Measurements from ENCODE around the gene LRRC7.

The LRRC7 gene

DNA sequence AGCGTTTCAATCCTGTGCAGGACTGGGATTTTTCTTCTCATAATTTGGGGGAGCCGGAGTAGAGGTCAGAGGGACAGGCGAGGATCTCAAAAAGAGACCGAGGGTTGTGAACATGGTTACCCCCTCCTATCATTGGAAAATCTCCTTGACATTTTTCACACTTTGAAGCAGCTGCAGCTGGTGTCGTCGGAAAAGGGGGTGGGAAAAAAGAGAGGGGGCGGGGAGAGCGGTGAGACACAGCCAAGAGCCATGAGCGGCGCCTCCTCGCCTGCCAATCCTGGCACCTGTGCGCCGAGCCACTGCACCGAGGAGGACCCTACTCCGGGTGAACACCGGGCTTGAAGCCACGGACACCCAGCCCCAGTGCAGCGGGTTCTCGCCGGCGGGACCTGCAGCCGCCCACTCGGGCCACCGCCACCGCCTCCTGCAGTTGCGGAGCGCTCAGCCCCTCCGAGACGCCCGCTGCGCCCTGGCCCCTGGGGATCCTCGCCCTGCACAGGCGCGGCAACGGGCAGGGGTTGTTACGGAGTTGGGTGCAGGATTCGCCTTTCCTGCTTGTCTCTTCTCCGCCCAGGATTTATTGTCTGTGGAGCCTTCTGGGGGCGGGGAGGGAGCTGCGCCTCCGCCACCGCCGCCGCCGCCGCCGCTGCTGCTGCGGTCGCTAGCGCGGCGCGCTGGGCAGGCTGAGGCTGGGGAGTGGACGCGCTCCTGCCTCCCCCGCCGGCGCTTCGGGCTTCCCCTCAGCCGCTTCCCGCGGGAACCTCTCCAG, at the start of gene LRRC7:
TSS of gene LRRC7 (plus strand) at position 271 of the 769 bp plus-strand sequence. CDS start 718 bp downstream, outside the sequence.
- no peak for DNase-seq (ENCODE audit: low read depth)

DNA sequence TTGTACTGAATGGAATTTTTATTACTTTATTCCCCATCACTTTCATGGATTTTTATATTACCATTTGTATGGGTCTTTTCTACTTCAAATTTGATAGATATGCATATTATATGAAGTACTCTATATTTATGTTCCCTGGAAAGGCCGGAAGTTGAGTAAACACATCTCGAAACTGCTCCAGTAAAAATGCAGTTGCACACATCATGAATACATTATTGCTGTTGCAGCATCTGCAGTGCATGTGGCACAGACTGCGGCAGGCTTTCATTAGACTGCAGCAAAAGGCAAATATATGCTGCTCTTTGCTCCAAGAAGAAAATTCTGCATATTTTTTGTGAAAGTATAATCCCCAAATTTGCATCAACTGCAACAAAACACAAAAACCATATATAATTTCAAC, 48.7 kb upstream of the LRRC7 start:
- no peak for DNase-seq (ENCODE audit: low read depth)

DNA sequence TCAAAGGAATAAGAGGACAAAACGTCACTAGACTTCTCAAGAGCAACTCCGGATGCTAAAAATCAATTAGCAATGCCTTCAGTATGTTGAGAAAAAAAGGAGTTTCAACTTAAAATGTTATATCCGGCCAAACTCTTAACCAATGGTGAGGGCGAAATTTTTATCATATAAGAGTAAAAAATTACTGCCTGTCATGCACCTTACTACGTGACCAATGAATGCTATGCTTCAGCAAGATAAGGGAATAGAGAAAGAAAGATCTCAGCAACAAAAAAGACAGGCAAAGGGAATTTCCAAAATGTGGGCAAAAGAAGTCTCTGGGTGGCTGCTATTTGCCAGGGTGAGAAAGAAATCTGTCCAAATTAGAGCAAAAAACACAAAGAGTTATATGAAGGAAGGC, 47.4 kb upstream of the LRRC7 start:
- DNase-seq (ENCODE audit: low read depth), result no peak

DNA sequence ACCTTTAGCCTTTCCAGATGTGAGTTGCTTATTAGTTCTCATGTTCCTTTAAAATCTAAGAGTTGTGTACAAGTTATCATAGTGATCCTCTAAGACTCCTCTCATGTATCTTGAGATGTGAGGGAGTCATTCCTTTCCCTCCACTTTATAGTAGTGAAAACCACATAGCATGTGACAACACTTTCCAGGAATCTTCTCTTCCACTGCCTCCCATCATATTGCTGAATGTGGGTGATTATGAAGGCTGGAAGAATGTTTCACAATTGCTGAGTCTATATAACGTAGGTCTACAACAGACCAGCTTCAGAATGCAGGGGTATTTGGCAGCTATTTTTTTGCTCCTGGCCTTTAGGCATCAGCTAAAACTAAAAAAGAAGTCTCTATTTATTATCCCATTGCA, 44.7 kb upstream of the LRRC7 start:
- DNase-seq (ENCODE audit: low read depth), result no peak

DNA sequence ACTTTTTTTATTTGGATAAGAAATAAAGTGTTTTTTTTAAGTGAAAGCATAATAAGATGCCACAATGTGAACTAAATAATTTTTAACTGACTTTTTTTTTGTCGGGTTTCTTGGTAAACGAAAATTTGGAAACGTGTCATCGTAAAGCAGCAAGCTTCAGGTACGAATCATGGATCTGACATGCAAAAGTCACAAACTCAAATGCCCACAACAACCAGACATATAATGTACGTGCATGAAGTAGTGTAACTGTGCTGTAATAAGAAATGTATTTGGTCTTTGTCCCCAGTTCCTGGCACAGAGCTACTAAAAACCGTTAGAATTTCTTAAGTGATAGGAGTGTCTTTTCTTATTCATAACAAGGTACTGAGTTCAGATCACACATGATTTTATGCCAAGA, 44.3 kb upstream of the LRRC7 start:
- DNase-seq (ENCODE audit: low read depth), result no peak

DNA sequence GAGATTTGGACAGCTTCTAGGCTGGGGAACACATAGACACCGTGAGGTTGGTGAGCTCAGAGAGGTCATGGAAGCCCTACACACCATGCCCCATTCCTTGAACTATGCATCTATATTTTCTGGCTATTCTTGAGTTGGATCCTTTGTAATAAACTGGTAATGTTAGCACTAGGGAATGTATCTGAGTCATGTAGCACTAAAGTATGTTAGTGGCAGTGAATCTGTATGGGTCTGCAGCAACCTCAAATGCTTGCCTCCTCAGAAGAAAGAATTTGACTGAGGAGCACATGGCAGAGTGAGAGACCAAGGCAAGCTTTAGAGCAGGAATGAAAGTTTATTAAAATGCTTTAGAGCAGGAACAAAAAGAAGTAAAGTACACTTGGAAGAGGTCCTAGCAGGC, 43.7 kb upstream of the LRRC7 start:
- DNase-seq (ENCODE audit: low read depth), result no peak

DNA sequence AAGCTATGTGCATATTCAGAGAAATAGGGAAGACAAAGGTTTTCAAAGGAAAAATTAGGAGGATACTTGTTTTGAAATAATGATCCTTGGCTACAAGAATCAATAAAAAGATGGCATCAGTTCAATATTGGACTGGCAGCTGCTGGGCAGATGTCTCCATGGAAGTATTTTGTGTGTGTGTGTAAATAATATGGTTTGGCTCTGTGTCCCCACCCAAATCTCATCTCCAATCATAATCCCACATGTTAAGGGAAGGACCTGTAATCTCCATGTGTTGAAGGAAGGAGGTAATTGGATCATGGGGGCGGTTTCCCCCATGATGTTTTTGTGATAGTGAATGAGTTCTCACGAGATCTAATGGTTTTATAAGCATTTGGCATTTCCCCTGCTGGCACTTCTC, 40.4 kb upstream of the LRRC7 start:
- no peak for DNase-seq (ENCODE audit: low read depth)

DNA sequence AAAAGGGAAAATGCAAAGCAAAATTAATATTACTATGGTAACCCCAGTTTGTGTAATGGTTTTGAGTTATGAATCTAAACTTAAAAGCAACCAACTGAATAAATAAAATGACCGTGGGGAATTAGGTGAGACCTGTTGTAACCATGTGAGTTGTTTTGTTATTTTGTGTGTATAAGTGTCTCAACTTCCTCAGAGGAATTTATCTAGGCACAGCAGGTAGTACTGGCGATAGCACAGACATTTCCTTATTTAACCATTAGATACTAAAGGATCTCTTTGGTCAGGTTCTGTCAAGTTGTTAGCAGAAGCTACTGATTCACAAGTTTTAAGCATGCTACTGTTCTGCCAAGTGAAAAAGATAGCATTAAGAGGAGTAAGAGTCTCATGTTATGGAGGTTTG, 39.3 kb upstream of the LRRC7 start:
- DNase-seq (ENCODE audit: low read depth), result no peak

DNA sequence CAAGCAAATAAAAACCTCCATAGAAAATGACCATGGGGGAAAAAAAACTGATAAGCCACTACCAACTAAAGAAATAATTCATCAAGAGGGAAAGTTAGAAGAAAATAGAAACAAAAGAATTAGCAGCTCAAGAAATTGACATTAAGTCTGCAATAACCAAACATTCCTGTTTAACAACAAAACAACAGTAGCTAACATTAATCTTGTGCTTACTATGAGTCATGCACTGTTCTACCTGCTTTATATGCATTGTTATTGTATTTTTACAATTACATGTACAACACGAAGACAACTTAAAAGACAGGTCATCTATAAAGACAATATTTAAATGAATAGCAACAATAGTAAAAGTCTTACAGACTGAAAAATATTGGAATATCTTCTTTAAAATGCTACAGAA, 34.4 kb upstream of the LRRC7 start:
- no peak for DNase-seq (ENCODE audit: low read depth)

DNA sequence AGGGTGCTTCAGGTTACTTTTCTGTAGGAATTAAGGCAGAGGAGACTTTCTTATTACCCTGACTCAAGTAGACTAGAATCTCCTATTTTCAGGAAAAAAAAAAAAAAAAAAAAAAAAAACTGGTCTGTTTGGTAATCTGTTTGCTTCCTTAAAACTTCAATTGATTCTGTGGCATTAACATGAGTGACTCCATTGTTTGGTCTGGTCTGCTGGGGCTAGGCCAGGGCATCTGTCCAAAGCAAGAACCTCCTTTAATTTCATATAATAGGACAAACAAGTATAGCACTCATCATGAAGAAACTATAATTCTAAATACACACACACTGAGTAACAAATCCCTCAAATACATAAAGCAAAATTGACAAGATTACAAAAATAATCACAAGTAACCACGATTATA, 32.9 kb upstream of the LRRC7 start:
- no peak for DNase-seq (ENCODE audit: low read depth)

DNA sequence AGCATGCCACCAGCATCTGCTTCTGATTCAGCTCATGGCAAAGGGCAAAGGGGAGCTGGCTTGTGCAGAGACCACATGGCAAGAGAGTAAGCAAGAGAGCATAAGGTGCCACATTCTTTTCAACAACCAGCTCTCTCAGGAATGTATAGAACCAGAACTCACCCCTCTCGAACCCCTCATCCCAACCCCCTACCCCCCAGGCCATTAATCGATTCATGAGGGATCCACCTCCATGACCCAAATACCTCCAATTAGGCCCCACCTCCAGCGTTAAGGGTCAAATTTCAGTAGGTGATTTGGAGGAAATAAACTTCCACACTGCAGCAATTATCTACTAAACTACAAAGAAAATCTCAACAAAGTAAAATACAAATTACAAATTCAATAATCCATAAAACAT, 32.2 kb upstream of the LRRC7 start:
- no peak for DNase-seq (ENCODE audit: low read depth)

DNA sequence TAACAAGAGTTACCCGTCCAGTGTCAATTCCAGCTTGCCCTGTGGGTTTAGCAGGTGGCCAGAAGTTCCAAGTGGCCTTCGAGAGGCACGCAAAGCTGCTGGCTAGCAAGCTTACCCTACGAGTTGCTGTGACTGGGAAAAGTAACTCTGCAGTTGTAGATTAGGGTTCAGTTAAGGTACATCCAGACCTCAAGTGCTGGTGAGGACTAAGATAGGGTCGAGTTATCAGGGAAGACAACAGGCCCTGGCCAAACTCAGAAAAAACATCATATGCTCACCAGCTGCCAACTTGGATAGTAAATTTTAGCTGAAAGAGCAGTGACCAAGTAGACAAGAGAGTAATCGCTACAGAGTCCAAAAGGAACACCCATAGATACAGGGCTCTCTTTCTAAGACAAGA, 27.7 kb upstream of the LRRC7 start:
- DNase-seq (ENCODE audit: low read depth), result no peak

DNA sequence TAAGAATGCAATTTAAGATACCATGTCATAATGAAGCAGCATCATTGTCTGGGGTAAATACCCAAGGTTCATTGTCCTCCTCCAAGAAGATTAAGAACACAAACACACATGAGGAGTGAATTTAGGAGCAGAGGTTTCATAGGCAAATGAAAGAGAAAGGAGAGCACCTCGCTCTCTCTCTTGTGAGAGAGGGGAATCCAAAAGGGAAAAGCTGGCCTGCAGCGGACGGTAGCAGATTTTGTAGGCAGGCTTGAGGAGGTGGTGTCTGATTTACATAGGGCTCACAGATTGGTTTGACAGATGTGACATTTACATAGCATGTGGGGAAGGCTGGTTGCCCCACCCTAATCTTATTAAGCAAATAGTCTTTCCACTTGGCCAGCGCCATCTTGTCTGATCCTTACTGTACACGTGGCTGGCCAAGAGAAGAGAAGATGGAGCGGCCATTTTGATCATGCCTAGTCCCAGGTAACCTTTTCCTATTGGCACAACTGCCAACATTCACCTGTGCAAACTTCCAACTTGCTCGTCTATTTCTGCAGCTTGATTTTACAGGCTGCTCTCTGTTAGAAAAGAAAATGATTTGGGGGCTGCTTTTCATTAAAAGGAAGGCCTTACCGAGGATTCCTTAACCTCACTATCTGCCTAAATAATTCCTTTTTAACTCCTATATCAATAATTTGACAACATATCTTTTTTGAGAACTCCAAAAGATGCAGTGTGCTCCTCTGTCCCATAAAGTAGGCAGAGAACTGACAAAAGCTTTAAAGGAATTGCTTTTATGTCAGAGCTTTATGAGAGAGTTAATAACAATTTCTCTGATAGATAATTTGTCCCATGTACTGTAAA, 16.0 kb upstream of the LRRC7 start:
- no peak for DNase-seq (ENCODE audit: low read depth)

DNA sequence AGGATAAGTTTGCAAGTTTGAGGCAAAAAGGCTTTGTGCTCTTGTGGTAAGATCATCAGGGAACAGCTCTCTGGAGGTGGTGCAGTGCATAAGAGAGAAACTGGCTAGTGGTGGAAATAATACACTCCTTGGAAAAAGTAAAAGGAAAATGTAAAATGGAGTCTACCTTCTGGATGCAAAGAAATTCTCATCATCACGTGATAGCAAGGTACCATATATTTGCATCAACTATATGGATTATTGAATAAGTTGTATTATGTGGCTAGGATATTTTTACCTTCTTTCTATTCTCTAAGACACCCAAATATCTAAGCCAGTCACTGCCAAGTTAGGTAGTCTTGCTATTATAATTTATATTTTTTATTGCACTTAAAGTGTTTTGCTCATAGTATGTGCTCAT, 14.0 kb upstream of the LRRC7 start:
- DNase-seq (ENCODE audit: low read depth), result no peak

DNA sequence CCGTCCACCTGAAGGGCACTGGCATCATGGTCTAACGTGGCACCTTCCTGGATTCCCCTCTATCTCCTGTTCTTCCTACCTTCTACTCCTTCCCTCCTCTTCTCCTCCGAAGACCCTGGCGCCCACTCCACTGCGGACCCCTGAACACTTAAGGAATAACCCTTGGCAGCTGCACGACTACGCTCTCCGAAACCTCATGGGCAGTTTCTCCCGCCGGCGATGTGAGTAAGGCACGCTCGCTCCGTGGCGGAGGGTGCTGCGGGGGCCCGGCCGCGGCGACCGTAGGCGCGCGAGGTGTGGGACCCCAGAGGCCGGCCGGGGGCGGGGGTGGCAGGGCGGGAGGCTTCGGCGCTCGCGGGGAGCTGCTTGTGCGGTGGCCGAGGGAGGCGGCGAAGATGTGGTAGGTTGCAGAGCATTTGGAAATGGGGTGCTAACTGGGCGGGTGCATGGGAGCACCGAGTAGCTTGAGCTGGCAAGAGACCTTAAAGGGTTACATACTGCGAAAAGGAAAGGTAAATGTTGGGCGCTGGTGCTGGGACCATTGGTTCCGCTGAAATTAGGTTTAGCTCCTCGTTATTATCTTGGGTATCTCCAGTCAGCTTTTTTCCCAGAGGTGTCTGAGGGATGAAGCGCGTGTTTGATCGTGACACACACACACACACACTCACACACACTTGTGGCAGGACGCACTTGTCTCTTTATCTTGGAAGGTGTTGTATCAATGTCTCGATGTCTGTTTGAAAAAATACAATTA, 876 bp downstream of the LRRC7 start:
- DNase-seq (ENCODE audit: low read depth), result no peak

DNA sequence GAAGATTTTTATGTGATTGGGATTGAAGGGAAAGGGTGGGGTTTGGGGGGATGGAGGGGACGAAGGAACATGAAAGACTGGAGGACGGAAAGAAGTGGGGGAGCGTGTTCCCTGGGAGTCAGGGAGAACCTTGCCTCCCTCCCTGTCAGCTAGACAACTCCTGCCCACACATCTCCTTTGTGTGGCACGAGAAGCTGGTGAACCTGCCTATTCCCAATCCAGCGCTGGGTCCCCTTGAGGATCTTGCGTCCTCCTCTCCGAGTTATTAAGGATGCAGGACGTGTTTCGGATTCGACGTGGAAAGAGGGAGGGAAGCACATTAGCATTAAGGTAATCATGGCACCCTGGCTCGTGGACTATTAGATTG, 1.4 kb downstream of the LRRC7 start:
- DNase-seq (ENCODE audit: low read depth), result no peak

DNA sequence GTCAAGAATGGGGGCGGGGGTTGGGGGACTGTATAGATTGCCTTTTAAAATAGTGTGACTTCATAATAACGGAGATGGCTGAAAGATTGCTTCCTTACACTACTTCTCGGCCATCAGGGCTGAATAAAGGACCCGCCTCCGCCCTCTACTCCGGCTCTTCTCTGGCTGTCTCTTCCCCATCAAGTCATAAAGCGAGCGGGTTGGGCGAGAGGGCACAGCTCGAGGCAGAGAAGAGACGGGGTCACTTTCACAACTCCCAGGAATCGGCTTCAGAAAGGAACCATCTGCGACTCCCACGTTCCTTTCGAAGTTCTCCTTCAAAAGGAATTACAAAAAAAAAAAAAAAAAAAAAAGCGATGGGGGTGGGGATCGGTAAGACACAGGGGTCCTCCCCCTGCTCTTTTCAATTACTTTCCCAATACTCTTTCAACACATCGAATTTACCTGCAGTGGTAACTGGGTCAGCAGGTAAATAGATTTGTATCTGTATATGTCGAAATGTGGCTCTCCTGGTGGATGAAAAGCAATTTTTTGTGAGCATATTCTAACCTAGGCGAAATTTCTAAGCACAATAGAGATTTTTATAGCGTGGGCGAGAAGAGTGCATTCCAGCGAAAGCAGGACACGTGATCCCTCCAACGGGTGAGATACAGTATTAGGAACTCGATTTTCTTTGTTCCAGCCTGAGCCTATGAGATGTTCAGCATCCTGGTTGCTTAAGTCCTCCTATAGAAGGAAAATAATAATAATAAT, 2.0 kb downstream of the LRRC7 start:
- DNase-seq (ENCODE audit: low read depth), result no peak

DNA sequence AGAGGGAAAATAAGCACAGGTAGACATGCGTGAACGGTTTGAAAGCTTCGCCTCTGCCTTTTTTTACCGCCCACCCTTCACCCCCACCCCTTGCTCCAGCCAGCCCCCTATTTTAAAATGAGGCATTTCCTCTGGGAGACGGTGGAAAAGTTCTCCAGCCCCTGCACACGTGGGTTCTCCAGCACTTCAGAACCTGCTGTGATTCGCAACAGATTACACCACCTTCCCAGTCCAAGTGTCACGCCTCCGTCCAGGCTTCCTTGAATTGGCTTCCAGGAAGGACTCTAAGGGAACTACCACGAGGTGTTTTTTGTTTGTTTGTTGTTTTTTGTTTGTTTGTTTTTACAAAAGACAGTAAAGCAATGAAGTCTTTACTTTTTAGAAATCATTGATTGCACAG, 2.6 kb downstream of the LRRC7 start:
- DNase-seq (ENCODE audit: low read depth), result no peak

DNA sequence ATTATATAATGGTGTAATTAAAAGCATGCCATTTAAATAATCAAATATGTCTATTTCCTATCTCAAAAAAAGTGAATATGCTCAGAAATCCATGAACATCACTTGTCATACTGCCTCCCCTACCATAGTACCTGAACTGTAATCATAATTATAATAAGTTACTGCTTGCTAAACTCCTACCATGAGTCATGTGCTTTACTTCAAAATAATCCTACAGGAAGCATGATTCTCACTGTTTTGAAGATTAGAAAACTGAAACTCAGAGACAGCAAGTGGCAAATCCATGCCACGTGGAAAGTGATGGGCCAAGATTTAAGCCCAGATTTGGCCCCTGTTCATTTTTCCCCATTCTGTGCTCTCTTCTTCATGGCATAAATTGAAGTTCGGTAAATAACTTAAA, 5.2 kb downstream of the LRRC7 start:
- no peak for DNase-seq (ENCODE audit: low read depth)

DNA sequence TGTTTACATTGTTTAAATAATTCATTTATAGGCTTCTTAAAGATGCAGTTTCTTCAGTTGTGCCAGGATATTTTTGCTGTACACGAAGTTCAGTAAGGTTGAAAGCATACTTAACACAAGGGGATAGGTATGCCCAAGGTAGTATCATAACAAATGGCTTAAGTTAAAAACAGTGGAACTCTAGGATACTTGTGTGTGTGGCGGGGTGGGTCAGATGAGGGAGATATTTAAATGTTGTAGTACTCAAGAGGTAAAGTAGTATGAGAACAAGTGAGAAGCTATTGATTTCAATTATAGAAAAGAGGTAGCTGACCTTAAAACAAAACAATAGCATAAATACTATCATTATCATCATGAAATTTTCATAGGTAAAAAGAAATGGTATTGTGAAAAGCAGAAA, 6.2 kb downstream of the LRRC7 start:
- DNase-seq (ENCODE audit: low read depth), result no peak

DNA sequence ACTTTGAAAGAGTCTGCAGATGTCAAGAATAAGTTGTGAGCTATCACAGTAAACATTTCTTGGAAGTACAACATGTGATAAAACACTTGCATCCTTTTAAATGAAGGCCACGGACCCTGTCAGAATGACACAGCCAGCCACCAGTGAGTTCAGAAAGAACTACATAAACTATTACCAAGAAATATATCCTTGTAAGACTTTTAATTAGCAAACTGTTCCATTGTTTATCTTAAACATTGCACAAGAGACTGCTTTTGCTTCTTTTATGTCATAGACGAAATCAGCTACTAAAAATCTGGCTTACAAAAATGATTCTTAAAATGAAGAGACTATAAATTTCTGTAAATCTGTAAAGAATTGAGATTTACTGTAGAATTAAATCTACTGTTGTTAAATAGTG, 17.9 kb downstream of the LRRC7 start:
- no peak for DNase-seq (ENCODE audit: low read depth)

DNA sequence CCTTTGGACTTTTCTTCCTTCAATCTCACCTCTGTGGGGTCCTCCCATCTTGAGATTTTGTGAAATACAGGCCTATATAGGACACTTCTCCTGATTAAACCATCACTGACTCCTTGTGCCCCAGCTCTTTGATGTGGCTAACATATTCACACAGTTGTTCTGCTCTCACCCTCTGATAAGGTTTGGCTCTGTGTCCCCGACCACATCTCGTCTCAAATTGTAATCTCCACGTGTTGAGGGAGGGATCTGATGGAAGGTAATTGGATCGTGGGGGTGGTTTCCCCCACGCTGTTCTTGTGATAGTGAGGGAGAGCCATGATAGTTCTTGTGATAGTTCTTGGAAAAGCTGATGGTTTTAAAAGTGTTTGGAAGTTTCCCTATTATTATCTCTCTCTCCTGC, 19.7 kb downstream of the LRRC7 start:
- no peak for DNase-seq (ENCODE audit: low read depth)
